ENCODE data around the gene RNF26. TPM values are rescaled to one million over a fixed set of nuclear protein-coding genes. Genes with fewer than 3 reads are reported as not detected.

The RNF26 gene
- total RNA-seq, 1 donor from 2014 or later = 17.8 TPM

DNA sequence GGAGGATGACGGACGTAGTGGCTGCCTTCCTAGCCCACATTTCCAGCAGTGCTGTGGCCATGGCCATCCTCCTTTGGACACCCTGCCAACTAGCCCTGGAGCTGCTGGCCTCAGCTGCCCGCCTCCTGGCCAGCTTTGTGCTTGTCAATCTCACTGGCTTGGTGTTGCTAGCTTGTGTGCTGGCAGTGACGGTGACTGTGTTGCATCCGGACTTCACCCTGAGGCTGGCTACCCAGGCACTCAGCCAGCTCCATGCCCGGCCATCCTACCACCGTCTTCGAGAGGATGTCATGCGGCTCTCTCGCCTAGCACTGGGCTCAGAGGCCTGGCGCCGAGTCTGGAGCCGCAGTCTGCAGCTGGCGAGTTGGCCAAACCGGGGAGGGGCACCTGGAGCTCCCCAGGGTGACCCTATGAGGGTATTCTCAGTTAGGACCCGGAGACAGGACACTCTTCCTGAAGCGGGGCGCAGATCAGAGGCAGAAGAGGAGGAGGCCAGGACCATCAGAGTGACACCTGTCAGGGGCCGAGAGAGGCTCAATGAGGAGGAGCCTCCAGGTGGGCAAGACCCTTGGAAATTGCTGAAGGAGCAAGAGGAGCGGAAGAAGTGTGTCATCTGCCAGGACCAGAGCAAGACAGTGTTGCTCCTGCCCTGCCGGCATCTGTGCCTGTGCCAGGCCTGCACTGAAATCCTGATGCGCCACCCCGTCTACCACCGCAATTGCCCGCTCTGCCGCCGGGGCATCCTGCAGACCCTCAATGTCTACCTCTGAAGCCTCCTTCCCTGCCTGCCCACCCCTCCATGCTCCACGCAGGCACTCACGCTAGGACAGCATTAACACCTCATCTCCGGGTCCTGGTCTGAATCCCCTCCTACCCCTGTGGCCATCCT, 1.6 kb downstream of the RNF26 start:
- H3K27me3 ChIP-seq (ENCODE audit: control insufficient read depth, insufficient read depth, low read length) = peaks cover 17% of the 10 kb centered on the region
- TF ChIP-seq, protein P1, sequence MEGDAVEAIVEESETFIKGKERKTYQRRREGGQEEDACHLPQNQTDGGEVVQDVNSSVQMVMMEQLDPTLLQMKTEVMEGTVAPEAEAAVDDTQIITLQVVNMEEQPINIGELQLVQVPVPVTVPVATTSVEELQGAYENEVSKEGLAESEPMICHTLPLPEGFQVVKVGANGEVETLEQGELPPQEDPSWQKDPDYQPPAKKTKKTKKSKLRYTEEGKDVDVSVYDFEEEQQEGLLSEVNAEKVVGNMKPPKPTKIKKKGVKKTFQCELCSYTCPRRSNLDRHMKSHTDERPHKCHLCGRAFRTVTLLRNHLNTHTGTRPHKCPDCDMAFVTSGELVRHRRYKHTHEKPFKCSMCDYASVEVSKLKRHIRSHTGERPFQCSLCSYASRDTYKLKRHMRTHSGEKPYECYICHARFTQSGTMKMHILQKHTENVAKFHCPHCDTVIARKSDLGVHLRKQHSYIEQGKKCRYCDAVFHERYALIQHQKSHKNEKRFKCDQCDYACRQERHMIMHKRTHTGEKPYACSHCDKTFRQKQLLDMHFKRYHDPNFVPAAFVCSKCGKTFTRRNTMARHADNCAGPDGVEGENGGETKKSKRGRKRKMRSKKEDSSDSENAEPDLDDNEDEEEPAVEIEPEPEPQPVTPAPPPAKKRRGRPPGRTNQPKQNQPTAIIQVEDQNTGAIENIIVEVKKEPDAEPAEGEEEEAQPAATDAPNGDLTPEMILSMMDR (IDR thresholded peaks at IDR 0.05; ENCODE audit: insufficient read depth, low read length, poor library complexity, severe bottlenecking) = no peak
- peak overlapping the region; percentile 85 for H3K4me3 ChIP-seq (ENCODE audit: low read depth, low read length)
- DNase-seq (ENCODE audit: low read depth) = no peak
- H3K36me3 ChIP-seq (ENCODE audit: control insufficient read depth, insufficient read depth, low read length) = no peaks in the 10 kb centered on the region

DNA sequence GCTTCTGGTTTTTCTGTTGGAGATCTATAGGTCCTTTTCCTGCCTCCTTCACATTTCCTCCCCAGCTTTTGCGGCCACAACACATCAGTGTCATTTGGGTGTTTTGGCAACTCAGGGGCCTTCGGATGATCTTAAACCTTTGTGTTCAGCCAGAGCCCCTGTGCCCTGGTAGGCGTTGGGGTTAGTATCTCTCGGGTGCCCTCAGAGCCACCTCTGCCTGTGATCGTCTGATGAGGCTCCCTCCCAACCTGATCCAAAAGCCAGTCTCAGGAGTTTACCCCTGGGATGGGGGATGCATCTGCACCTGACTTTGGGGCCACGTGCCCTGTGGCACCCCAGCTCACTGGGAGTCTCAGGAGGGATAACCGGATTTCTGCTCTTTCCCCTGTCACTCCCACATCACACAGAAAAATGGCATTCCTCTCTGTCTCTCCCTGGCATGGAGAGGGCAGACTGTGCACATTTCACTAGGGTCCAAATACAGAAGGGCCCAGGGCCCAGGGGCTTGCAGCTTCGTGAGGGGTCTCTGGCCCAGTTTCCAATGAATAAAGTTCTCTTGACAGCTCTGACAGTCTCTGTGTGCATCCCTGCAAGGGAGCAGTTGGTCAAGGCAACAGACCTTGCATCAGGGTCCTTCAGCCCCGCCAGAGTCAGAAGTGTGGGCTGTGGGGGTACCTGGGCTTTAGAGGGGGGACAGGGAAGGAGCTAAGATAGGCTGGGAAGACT, 2.6 kb downstream of the RNF26 start:
- no peak for DNase-seq (ENCODE audit: low read depth)
- Histone ChIP-seq H3K4me3 (ENCODE audit: low read depth, low read length) (no peak overlapping the region), H3K27me3 (ENCODE audit: control insufficient read depth, insufficient read depth, low read length) (peaks cover 27% of the 10 kb centered on the region), H3K36me3 (ENCODE audit: control insufficient read depth, insufficient read depth, low read length) (no peaks in the 10 kb centered on the region)
- TF ChIP-seq, protein P1 (IDR thresholded peaks at IDR 0.05; ENCODE audit: insufficient read depth, low read length, poor library complexity, severe bottlenecking) = no peak

DNA sequence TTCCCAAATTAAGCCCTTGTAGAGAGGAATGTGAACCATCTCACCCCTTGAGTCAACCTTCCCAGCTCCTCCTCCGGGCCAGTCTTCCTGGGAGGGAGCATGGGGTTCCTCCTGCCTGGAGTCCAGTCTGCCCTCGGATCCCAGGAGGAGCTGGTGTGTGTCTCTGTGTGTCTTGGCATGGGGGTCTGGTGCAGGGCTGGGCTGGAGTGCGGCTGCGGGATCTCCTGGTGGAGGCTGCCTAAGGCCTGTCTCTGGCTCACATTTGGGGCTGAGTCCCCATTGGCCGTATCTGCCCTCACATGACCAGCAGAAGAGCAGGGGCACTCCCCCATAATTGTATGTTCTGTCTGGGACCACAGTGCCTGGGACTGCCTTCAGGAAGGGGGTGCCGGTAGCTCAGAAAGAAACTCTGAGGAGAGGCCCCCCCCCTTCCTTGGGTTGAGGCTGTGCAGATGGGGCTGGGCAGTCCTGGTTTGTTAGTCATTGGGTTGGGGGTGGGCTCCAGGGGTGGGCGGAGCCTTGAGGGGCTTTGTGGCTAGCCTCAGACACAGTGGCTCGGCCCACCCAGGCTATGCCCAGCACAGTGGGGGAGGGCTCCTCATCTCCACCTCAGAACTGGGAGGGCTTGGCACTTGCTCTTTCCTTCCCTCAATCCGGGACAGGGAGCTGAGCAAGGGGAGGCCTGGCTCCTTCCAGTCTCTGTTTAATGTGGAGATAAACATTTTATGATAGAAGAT, 3.4 kb downstream of the RNF26 start:
- TF ChIP-seq, protein P1 (IDR thresholded peaks at IDR 0.05; ENCODE audit: insufficient read depth, low read length, poor library complexity, severe bottlenecking) = no peak
- Histone ChIP-seq H3K4me3 (ENCODE audit: low read depth, low read length) (no peak overlapping the region), H3K36me3 (ENCODE audit: control insufficient read depth, insufficient read depth, low read length) (no peaks in the 10 kb centered on the region), H3K27me3 (ENCODE audit: control insufficient read depth, insufficient read depth, low read length) (peaks cover 33% of the 10 kb centered on the region)
- no peak for DNase-seq (ENCODE audit: low read depth)

DNA sequence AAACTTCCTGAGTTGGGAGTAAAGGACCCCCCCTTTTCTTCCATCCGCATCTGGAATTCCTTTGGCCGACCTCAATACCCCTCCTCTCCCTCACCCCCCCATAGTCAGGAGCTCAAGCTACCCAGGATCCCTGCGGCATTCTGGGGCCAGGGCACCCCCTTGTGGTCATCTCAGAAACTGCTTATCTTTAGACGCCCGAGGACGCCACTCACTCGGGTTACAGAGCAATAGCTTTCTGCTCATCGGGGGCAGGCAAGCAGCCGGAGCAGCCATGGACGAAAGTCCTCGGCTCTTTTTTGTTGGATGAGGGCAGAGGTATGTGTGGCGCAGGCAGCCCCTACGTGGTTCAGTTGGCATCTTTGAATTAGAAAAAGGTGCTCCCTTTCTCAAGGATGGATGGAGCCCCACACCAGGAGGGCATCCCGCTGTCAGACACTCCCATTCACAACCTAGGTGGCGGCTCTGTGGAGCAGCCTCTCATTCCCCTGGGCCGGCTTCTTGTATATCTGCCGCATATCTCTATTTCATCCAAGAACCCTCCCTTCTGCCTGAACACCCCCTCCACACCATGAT, 4.1 kb downstream of the RNF26 start:
- TF ChIP-seq, protein P1 (IDR thresholded peaks at IDR 0.05; ENCODE audit: insufficient read depth, low read length, poor library complexity, severe bottlenecking) = peak; percentile 87
- no peak overlapping the region for H3K4me3 ChIP-seq (ENCODE audit: low read depth, low read length)
- no peak for DNase-seq (ENCODE audit: low read depth)

DNA sequence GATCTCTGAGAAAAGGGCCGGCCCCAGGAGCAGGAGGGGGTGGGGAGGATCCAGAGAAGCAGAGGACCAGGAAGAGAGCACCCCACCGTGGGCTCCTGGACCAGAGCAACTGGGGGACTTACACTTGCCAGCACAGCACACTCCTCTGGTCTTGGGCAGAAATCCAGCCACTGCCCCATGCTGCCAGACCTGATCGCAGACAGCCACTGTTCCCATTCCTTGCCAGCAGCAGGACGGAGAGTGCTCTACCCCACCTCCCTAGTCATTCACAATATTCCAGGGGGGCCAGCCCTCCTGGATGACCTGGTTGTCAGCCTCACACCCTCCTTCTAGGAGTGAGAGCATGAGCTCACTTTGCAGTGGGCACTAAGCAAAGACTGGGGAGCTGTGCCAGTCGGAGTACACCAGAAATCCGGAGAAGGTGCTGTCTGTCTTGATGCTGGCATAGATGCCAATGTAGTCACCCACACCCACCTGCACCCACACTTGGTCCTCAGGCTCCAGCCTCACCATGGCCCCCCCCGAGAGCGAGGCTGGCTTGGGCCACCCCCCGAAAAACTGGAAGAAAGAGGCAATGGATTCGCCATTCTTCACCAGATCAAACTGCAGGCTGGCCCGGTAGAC, 4.8 kb downstream of the RNF26 start:
- DNase-seq (ENCODE audit: low read depth) = no peak
- H3K4me3 ChIP-seq (ENCODE audit: low read depth, low read length) = no peak overlapping the region

More for the DNA sequence above, 4.1 kb downstream of the RNF26 start:
- Histone ChIP-seq H3K27me3 (ENCODE audit: control insufficient read depth, insufficient read depth, low read length) (peaks cover 33% of the 10 kb centered on the region), H3K36me3 (ENCODE audit: control insufficient read depth, insufficient read depth, low read length) (no peaks in the 10 kb centered on the region)

More for the DNA sequence above, 4.8 kb downstream of the RNF26 start:
- peaks cover 33% of the 10 kb centered on the region for H3K27me3 ChIP-seq (ENCODE audit: control insufficient read depth, insufficient read depth, low read length)
- no peaks in the 10 kb centered on the region for H3K36me3 ChIP-seq (ENCODE audit: control insufficient read depth, insufficient read depth, low read length)
- TF ChIP-seq, protein P1 (IDR thresholded peaks at IDR 0.05; ENCODE audit: insufficient read depth, low read length, poor library complexity, severe bottlenecking) = no peak

Data from kidney epithelial cell (primary cell).